ENCODE measurements around the gene EBI3.
"Not testable (repeated sequence)": the region's sequence is repeated elsewhere in the genome, so short reads cannot be mapped to it uniquely, and the experiment has no call there.

The EBI3 gene

GRCh38 chr19:4229179-4229931, at the start of gene EBI3:
EBI3 (plus strand) TSS chr19:4229523; CDS start chr19:4229551, 28 bp downstream.
- DNase-seq (ENCODE audit: low read depth) = no peak

DNA sequence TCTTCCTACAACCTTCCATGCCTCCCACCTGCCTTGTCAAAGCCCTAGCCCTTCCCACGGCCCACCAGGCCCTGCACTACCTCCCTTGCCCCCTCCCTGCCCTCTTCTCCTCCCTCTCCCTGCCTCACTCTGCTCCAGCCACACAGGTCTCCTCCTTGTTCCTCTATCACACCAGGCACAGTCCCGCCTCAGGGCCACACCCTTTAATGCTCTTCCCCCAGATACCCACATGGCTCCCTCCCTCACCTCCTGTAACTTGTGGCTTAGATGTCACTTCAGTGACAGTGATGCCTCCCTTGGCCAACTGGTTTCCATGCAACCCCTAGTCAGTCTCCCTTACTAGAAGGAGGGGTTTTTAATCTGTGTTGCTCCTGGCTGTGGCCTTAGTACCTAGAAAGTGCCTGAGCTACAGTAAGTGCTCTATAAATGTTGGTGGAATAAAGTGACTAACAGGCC, 48.2 kb upstream of the EBI3 start:
- no peak for DNase-seq (ENCODE audit: low read depth)

- DNase-seq (ENCODE audit: low read depth) = peak; percentile 87
Measured at GRCh38 chr19:4182084-4182810, 47.1 kb upstream of the EBI3 start, which contains the start of the genes ANKRD24 and SIRT6. ANKRD24 (plus strand) TSS chr19:4182689; CDS start chr19:4186426, 3,737 bp downstream. SIRT6 (minus strand) TSS chr19:4182563; CDS start chr19:4182539, 24 bp downstream.

- no peak for DNase-seq (ENCODE audit: low read depth)
Measured at GRCh38 chr19:4183967-4184717, 45.2 kb upstream of the EBI3 start.

DNA sequence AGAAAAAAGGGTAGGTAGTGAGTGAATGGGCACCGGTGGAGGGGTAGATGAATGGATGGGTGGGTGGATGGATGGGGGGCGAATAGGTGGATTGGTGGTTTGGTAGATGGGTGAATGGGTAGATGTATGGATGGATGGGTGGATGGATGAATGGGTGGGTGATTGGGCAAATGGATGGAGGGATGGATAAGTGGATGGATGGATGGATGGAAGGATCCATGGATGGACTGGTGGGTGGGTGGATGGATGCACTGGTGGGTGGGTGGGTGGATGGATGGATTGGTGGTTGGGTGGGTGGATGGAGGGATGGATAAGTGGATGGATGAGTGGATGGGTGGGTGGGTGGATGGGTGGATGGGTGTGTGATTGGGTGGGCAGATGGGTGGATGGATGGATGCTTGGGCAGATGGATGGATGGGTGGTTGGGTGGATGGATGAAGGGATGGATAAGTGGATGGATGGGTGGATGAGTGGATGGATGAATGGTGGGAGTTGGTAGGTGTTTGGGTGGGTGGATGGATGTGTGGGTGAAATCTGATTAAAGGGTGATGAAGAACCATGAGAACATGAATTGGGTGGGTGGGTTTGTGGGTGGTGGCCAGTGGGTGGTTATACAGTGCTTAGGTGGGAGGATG, 44.5 kb upstream of the EBI3 start:
- DNase-seq (ENCODE audit: low read depth) = no peak

DNA sequence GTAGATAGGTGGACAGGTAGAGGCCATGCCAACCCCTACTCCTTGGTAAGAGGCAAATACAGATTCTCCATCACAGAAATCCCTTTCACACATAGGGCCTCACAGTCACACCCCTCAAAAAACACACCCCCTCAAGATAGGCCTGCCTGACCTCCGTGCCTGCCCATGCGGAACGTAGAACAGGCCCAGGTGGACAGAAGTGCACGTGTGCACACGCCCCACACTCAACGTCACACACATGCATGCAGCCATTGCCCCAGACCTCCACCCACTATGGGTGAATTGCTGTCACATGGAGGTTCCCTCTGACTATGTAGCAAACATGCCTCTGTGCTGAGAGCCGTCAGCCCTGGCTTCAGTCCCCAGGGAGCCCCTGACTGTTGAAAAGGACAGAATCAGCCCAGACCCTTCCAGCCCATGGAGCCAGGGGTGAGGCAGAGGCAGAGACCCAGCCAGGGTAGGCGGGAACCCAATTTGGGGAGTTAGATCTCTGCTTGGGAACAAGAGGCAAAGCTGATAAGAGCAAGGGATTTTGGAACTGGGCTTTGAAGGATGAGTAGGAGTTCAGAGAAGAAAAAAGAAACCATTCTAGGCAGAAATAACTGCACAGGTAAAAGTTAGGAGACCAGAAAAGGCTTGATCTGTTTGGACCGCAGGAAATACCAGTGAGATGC, 43.8 kb upstream of the EBI3 start:
- no peak for DNase-seq (ENCODE audit: low read depth)

GRCh38 chr19:4186087-4186993, 43.0 kb upstream of the EBI3 start:
- DNase-seq (ENCODE audit: low read depth) = peak; percentile 40

DNA sequence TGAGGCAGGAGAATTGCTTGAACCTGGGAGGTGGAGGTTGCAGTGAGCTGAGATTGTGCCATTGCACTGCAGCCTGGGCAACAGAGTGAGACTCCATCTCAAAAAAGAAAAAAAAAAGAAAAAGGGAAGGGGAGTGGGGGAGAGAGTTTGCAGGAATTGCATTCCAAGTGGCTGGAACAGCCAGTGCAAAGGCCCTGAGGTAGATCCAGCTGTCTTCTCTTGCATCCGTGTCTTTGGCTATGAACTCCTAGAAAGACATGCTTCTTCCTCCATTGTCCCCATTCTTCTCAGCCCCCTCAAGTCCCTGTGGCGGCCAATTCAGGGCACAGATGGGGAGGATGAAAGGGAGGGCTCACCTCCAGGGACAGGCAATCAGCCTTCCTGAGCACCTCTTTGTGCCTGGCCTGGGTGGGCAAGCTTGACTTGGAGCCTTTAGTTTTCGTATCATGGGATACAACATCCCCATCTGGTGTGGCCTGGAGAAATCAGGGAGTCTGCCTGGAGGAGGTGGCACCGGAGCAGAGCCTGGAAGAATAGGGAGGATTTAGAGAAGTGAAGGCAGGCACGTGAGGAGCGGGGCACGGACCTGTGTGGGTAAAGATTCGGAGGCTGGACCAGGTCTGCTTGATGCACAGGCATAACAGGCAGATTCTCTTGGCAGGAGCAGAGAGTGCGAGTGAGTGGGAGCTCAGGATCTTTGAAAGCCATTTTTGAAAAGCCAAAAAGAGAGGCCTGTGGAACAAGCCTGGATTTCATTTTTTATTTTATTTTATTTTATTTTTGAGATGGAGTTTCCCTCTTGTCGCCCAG, 41.8 kb upstream of the EBI3 start:
- DNase-seq (ENCODE audit: low read depth) = no peak

- DNase-seq (ENCODE audit: low read depth) = no peak
Measured at GRCh38 chr19:4189641-4190040, 39.7 kb upstream of the EBI3 start.

DNA sequence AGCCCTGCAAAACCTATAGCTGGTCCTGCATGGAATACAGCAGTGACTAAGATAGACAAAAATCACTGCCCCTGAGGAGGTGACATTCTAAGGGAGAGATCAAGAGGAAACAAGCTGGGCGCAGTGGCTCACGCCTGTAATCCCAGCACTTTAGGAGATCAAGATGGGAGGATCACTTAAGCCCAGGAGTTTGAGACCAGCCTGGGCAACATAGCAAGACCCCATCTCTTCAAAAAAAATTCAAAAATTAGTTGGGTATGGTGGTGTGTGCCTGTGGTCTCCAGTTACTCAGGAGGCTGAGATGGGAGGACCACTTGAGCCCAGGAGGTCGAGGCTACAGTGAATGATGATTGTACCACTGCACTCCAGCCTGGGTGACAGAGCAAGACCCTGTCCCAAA, 36.8 kb upstream of the EBI3 start:
- not testable (repeated sequence) for DNase-seq (ENCODE audit: low read depth)

DNA sequence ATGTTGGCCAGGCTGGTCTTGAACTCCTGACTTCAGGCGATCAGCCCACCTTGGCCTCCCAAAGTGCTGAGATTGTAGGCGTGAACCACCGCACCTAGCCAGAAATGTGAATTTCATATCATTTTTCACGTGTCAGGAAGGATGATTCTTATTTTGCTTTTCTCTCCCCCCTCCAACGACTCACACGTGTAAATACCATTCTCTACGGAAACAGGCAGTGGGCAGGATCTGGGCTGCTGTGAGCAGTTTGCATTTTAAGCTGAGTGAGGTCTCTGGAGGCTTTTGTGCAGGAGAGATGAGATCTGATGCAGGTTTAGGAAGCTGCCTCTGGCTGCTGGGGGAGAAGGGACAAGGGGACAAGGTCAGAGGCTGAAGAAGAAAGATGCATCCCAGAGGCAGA, 35.0 kb upstream of the EBI3 start:
- no peak for DNase-seq (ENCODE audit: low read depth)

- no peak for DNase-seq (ENCODE audit: low read depth)
Measured at GRCh38 chr19:4196009-4196408, 33.3 kb upstream of the EBI3 start.

- no peak for DNase-seq (ENCODE audit: low read depth)
Measured at GRCh38 chr19:4196587-4197148, 32.7 kb upstream of the EBI3 start.

DNA sequence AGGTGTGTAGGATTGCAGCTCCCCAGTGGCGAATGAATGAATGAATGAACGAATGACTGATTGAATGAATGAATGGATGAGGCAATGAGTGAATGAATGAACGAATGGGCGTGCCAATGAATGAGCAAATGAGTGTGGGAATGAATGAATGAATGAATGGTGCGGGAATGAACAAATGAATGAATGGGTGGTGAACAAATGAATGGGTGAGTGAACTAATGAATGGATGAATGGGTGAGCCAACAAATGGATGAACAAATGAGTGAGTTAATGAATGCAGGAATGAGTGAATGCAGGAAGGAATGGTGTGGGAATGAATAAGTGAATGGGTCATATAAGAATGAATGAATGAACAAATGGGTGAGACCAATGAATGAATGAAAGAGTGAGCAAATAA, 32.1 kb upstream of the EBI3 start:
- no peak for DNase-seq (ENCODE audit: low read depth)

DNA sequence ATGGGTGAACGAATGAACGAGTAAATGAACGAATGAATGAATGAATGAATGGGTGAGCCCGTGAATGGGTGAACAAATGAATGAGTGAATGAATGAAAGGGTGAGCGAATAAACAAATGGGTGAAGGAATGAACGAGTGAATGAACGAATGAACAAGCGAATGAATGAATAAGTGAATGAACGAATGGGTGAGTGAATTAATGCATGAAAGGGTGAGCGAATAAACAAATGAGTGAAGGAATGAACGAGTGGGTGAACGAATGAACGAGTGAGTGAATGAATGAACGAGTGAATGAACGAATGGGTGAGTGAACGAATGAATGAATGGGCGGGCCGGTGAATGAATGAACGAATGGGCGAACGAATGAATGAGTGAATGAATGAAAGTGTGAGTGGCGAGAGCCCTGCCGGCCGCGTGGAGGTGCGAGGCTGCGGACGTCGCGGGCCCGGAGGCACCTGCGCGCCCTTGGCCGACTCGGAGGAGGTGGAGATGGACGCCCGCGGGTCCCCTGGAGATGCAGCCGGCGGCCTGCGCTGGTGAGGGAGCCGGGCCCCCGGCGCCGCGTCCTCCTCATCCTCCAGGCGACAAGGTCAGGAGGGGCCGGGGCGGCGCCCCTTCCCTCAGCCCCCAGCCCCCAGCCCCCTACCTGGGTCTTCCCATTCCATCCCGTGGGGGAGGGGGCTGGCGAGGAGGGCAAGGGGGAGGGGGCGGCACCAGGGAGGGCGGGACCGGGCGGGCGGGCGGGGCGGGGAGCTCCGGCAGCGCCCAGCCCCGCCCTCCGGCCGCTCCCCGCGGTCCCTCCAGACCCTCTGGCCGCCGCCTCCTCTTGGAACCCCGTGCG, 31.5 kb upstream of the EBI3 start:
- no peak for DNase-seq (ENCODE audit: low read depth)

DNA sequence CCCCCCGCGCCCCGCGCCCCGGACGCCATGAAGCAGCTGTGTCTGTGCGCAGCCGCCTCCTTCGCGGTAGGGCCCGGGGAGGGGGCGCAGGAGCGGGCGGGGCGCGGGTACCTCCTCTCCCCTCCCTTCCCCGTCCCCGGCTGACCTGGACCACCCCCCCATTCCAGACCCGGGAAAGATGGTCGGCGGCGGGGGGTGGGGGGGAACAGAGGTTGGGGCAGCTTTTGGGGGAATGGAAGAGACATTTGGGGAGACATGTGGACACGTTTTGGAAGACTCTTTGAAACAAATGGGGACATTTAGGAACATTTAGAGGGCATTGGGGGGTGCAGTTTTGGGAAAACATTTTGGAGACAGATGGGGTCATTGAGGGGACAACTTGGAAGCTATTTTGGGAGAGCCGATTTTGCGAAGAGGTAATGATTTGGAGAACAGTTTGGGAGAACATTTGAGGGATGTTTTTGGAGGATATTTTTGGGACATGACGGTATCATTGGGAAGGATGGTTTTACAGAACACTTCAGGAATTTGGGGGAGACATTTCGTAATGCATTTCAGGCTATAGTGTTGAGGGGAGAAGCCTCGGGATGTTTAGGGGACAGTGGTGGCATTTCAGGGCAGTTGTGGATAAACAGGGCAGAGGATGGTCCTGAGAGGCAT, 30.7 kb upstream of the EBI3 start:
- DNase-seq (ENCODE audit: low read depth) = no peak

DNA sequence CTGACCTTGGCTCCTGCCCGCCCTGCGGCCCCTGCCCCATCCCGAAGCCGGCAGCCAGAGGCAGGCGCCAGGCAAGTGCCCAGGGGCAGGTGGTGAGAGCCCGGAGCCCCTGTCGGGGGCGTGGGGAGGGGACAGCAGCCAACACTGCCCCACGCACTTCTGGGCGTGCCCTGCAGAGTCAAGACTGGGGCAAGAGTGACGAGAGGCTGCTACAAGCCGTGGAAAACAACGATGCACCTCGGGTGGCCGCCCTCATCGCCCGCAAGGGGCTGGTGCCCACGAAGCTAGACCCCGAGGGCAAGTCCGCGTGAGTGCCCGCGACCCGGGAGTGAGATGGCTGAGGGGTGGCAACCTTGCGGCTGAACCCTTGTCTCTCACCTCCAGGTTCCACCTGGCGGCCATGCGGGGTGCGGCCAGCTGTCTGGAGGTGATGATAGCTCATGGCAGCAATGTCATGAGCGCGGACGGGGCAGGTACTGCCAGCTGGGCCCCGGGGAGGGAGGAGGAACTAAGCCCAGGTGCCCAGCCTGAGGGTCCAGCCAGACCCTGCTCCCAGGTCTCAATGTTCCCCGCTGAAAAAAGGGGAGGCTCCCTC, 29.5 kb upstream of the EBI3 start:
- no peak for DNase-seq (ENCODE audit: low read depth)

Data from stromal cell of bone marrow (primary cell).